ENCODE measurements around the gene ZNF846. TPM values are rescaled to one million over a fixed set of nuclear protein-coding genes. Genes with fewer than 3 reads are reported as not detected.

ZNF846 gene
- total RNA-seq, 1 experiment from 2014 or later: 10.2 TPM

- ChIA-PET POLR2A (no interaction called here), CTCF (no interaction called here)
- Histone ChIP-seq H3K9me3 (ENCODE audit: control insufficient read depth, insufficient read depth, low read depth, low read length) (no peaks in the 10 kb centered on the region), H3K27ac (ENCODE audit: low read length) (peak overlapping the region; percentile 81), H3K4me3 (ENCODE audit: low read depth in 2 of 2, low read length in 2 of 2) (peak overlapping the region; percentile 68 to 72), H3K27me3 (ENCODE audit: control insufficient read depth, insufficient read depth, low read length) (no peaks in the 10 kb centered on the region), H3K4me1 (ENCODE audit: control insufficient read depth, insufficient read depth, low read length) (no peaks in the 10 kb centered on the region; the same call in 1 of the 2 replicates), H3K36me3 (ENCODE audit: control insufficient read depth, insufficient read depth, low read length) (no peaks in the 10 kb centered on the region)
- intact Hi-C loops (cut with micrococcal nuclease; ENCODE audit: unreplicated experiment): loop anchor here (10.0 kb wide), 1 partner anchor 208 kb away; the partner anchor contains the start of gene ZNF121
- BruUV-seq (replicated peaks): no TSS peak
- in situ Hi-C loops (cut with HindIII; ENCODE audit: low pct_unique_long_range_greater_than_20kb, low sequenced_read_pairs): no loop called here
- ATAC-seq (peak; percentile 72), DNase-seq (ENCODE audit: low read depth, low spot score) (peak; percentile 61)
- TF ChIP-seq SIN3A (IDR thresholded peaks at IDR 0.05; ENCODE audit: borderline replicate concordance, insufficient read depth, low read depth, low read length): no peak
- TF ChIP-seq, protein P1, sequence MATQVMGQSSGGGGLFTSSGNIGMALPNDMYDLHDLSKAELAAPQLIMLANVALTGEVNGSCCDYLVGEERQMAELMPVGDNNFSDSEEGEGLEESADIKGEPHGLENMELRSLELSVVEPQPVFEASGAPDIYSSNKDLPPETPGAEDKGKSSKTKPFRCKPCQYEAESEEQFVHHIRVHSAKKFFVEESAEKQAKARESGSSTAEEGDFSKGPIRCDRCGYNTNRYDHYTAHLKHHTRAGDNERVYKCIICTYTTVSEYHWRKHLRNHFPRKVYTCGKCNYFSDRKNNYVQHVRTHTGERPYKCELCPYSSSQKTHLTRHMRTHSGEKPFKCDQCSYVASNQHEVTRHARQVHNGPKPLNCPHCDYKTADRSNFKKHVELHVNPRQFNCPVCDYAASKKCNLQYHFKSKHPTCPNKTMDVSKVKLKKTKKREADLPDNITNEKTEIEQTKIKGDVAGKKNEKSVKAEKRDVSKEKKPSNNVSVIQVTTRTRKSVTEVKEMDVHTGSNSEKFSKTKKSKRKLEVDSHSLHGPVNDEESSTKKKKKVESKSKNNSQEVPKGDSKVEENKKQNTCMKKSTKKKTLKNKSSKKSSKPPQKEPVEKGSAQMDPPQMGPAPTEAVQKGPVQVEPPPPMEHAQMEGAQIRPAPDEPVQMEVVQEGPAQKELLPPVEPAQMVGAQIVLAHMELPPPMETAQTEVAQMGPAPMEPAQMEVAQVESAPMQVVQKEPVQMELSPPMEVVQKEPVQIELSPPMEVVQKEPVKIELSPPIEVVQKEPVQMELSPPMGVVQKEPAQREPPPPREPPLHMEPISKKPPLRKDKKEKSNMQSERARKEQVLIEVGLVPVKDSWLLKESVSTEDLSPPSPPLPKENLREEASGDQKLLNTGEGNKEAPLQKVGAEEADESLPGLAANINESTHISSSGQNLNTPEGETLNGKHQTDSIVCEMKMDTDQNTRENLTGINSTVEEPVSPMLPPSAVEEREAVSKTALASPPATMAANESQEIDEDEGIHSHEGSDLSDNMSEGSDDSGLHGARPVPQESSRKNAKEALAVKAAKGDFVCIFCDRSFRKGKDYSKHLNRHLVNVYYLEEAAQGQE (IDR thresholded peaks at IDR 0.05; ENCODE audit: insufficient read depth in 1 of 2, low read depth in 2 of 2, low read length in 1 of 2): no peak
- TF ChIP-seq CTCF (IDR thresholded peaks at IDR 0.05): no peak
- TF ChIP-seq TCF7L2 (IDR thresholded peaks at IDR 0.05; ENCODE audit: low read depth, low read length): no peak
- no peak for TF ChIP-seq POLR2AphosphoS5 (IDR thresholded peaks at IDR 0.05; ENCODE audit: low read depth, low read length)
Observed at GRCh38 chr19:9792206-9793070, 23.9 kb upstream of the ZNF846 start.

DNA sequence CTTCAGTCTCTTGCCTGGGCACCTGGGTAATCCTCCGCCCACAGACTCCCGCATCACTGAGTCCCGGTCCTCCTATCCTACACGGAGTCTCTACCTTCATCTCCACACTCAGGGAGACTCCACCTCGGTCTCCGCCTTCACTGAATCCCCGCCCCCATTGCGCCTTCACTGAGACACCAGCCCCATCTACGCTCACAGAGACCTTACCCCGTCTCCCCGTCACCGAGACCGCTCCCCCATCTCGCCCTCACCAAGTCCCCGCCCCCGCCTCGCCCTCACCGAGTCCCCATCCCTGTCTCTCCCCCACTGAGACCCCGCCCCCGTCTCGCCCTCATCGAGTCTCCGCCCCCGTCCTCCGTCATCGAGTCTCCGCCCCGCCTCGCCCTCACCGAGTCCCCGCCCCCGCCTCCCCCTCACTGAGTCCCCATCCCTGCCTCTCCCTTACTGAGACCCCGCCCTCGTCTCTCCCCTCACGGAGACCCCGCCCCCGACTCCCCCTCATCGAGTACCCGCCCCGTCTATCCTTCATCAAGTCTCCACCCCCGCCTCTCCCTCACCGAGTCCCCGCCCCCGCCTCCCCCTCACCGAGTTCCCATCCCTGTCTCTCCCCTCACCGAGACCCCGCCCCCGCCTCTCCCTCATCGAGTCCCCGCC, 23.1 kb upstream of the ZNF846 start:
- intact Hi-C loops (cut with micrococcal nuclease; ENCODE audit: unreplicated experiment): loop anchor here (10.0 kb wide), 1 partner anchor 207 kb away; the partner anchor contains the start of gene ZNF121

More for the DNA sequence above, 23.1 kb upstream of the ZNF846 start:
- peak overlapping the region; percentile 47 to 56 for H3K4me3 ChIP-seq (ENCODE audit: low read depth in 2 of 2, low read length in 2 of 2)
- ChIA-PET POLR2A (no interaction called here), CTCF (no interaction called here)
- H3K4me1 ChIP-seq (ENCODE audit: control insufficient read depth, insufficient read depth, low read length): no peaks in the 10 kb centered on the region; the same call in 1 of the 2 replicates
- no TSS peak for BruUV-seq (replicated peaks)
- in situ Hi-C loops (cut with HindIII; ENCODE audit: low pct_unique_long_range_greater_than_20kb, low sequenced_read_pairs): no loop called here
- no peaks in the 10 kb centered on the region for H3K27me3 ChIP-seq (ENCODE audit: control insufficient read depth, insufficient read depth, low read length)
- DNase-seq (ENCODE audit: low read depth, low spot score): peak; percentile 36
- ATAC-seq: peak; percentile 83
- H3K27ac ChIP-seq (ENCODE audit: low read length): no peak overlapping the region
- H3K36me3 ChIP-seq (ENCODE audit: control insufficient read depth, insufficient read depth, low read length): no peaks in the 10 kb centered on the region
- H3K9me3 ChIP-seq (ENCODE audit: control insufficient read depth, insufficient read depth, low read depth, low read length): no peaks in the 10 kb centered on the region
- TF ChIP-seq CTCF (IDR thresholded peaks at IDR 0.05): no peak
- no peak for TF ChIP-seq SIN3A (IDR thresholded peaks at IDR 0.05; ENCODE audit: borderline replicate concordance, insufficient read depth, low read depth, low read length)
- TF ChIP-seq, protein P1 (IDR thresholded peaks at IDR 0.05; ENCODE audit: insufficient read depth in 1 of 2, low read depth in 2 of 2, low read length in 1 of 2): no peak
- TF ChIP-seq POLR2AphosphoS5 (IDR thresholded peaks at IDR 0.05; ENCODE audit: low read depth, low read length): no peak
- TF ChIP-seq TCF7L2 (IDR thresholded peaks at IDR 0.05; ENCODE audit: low read depth, low read length): no peak

Measured in Panc1 (cell line).